Thymus (tissue), 11 donors: ENCODE results near the gene CPVL. TPM values are rescaled to one million over a fixed set of nuclear protein-coding genes. Genes with fewer than 3 reads are reported as not detected.
A peak's percentile ranks its signal among the peaks of the same experiment; 100 is the strongest.
"Not testable (repeated sequence)": the region's sequence is repeated elsewhere in the genome, so short reads cannot be mapped to it uniquely, and the experiment has no call there.

Experiments
- DNase-seq, 9 donors: peaks; one replicate each; pipeline ENCODE4 v3.0.0-alpha.2; 2013; ENCODE audit warnings: low spot score in 9 of 9, low read depth in 6 of 9, missing footprints in 1 of 9
- H3K27ac ChIP-seq, 2 donors: one replicate each; pipeline ENCODE4 v1.5.1; 2013; ENCODE audit warnings: control low read depth in 1 of 2, low read depth in 1 of 2, low read length in 1 of 2, mild to moderate bottlenecking in 1 of 2, moderate library complexity in 1 of 2
- H3K27me3 ChIP-seq, 2 donors: one replicate each; pipeline ENCODE4 v1.5.1; 2013; ENCODE audit warnings: low read length in 1 of 2; ENCODE audit not compliant: control insufficient read depth in 2 of 2, insufficient read depth in 1 of 2
- H3K36me3 ChIP-seq, 2 donors: one replicate each; pipeline ENCODE4 v1.5.1; 2013; ENCODE audit warnings: low read length in 1 of 2, mild to moderate bottlenecking in 1 of 2, moderate library complexity in 1 of 2; ENCODE audit not compliant: control insufficient read depth in 2 of 2, insufficient read depth in 2 of 2
- H3K4me1 ChIP-seq, 2 donors: one replicate each; pipeline ENCODE4 v1.5.1; 2013; ENCODE audit warnings: low read length in 2 of 2; ENCODE audit not compliant: control insufficient read depth in 2 of 2, insufficient read depth in 2 of 2
- H3K4me3 ChIP-seq, 2 donors: one replicate each; pipeline ENCODE4 v1.5.1; 2013; ENCODE audit warnings: low read length in 2 of 2, control low read depth in 1 of 2, mild to moderate bottlenecking in 1 of 2
- H3K9me3 ChIP-seq, 2 donors: one replicate each; pipeline ENCODE4 v1.5.1; 2013; ENCODE audit warnings: low read length in 1 of 2, mild to moderate bottlenecking in 1 of 2; ENCODE audit not compliant: control insufficient read depth in 2 of 2, insufficient read depth in 1 of 2
- WGBS: extraction: QIAGEN DNeasy Blood & Tissue Kit; methylation state at CpG from one replicate; pipeline ENCODE4 v1.1.7; 2013; 5-methylcytosine and 5-hydroxymethylcytosine counted together
- polyA plus RNA-seq: library from polyadenylated mRNA; stranded (reverse); fragments of 200-250 nt; gene quantifications from one replicate; pipeline ENCODE4 v1.2.3, GENCODE V29; 2013
- total RNA-seq: library from RNA; stranded (reverse); fragments of 120-200 nt; gene quantifications from one replicate; pipeline ENCODE4 v1.2.4, GENCODE V29; 2013
- donor health status: healthy.

The CPVL gene
- total and polyA plus RNA-seq, 2 donors = 112 to 125 TPM

DNA sequence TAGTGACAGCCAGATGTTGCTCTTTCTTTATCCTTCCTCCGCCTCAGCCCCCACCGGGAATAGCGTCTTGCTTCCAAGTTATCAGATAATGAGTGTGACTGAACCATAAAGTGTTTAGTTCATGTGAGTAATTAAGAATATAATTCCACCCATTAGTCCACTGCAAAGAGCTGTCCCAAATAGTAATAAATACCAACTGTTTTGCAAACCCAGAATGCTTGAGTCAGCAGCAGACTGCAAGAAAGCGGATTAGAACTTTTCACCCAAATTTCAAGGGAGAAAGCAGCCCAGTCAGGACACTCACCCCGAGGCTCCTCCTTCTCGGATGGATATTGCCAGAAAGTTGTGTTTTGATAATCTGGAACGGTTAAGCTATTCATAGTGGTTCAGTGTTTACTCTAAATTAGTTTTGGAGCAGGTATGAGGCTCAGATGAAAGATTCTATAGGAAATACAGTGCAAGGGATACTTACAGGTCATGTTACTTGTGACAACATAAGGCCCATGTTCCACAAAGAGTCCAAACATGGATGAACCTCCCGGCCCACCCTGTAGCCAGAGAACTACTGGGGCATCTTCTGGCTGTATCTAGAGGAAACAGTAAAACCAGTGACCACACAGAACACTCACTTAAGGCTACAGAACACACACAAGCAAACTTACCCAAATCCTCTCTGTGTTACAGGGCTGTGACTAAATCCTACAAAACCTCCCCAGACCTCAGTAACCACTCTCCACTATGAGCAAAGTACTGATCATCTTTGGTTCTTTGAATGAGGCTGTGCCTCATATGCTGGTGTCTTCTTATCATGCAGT is 50.5 kb downstream of the CPVL start:
- H3K27ac ChIP-seq = no peak overlapping the region
- WGBS = 94% methylated on average over 8 of the region's 8 CpGs
- peaks cover 6 to 10% of the 10 kb centered on the region in 2 donors for H3K4me1 ChIP-seq
- no peaks in the 10 kb centered on the region for H3K9me3 ChIP-seq
- DNase-seq = no peak
- peaks cover 0 to 4% of the 10 kb centered on the region in 2 donors for H3K36me3 ChIP-seq
- H3K27me3 ChIP-seq = no peaks in the 10 kb centered on the region
- no peak overlapping the region for H3K4me3 ChIP-seq

DNA sequence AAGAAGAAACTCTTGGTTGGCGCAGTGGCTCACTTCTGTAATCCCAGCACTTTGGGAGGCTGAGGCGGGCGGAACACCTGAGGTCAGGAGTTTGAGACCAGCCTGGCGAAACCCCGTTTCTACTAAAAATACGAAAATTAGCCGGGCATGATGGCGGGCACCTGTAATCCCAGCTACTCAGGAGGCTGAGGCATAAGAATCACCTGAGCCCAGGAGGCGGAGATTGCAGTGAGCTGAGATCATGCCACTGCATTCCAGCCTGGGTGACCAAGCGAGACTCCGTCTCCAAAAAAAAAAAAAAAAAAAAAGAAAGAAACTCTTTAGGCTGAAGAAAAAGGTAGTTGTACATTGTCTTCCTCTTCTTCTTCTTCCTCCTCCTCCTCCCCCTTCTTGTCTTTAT is 53.2 kb downstream of the CPVL start:
- H3K4me3 ChIP-seq, H3K9me3 ChIP-seq, H3K27me3 ChIP-seq, H3K27ac ChIP-seq, H3K36me3 ChIP-seq, DNase-seq: not testable (repeated sequence)
- WGBS = 97% methylated on average over 11 of the region's 11 CpGs
- H3K4me1 ChIP-seq = peaks cover 7 to 10% of the 10 kb centered on the region in 2 donors

DNA sequence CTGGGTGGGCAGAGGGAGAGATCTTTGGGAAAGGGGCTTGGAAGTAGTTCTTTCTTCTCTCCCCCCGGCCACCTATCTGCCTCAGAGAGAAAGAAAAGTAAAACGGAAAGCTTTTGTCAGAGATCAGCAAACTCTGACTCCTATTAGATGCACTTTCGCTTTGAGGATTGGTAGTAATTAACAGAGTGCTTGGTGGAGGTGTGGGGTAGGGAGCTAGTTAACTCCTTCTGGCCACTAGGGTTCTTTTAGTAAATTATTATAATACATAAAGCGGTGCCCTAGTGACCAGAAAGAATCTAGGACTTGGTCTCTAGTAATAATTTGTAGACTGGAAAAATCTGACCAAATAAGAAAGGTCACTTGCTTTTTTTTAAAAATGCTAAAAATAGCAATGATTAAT is 54.6 kb downstream of the CPVL start:
- H3K27me3 ChIP-seq = no peaks in the 10 kb centered on the region
- no peaks in the 10 kb centered on the region for H3K9me3 ChIP-seq
- WGBS = 62% methylated on average over 4 of the region's 4 CpGs
- peak overlapping the region in 1 of 2 donors; percentile 12 for H3K4me3 ChIP-seq
- peaks cover 7 to 13% of the 10 kb centered on the region in 2 donors for H3K4me1 ChIP-seq
- DNase-seq = peak in 1 of 9 donors; percentile 69
- H3K36me3 ChIP-seq = peaks cover 0 to 4% of the 10 kb centered on the region in 2 donors
- no peak overlapping the region for H3K27ac ChIP-seq

DNA sequence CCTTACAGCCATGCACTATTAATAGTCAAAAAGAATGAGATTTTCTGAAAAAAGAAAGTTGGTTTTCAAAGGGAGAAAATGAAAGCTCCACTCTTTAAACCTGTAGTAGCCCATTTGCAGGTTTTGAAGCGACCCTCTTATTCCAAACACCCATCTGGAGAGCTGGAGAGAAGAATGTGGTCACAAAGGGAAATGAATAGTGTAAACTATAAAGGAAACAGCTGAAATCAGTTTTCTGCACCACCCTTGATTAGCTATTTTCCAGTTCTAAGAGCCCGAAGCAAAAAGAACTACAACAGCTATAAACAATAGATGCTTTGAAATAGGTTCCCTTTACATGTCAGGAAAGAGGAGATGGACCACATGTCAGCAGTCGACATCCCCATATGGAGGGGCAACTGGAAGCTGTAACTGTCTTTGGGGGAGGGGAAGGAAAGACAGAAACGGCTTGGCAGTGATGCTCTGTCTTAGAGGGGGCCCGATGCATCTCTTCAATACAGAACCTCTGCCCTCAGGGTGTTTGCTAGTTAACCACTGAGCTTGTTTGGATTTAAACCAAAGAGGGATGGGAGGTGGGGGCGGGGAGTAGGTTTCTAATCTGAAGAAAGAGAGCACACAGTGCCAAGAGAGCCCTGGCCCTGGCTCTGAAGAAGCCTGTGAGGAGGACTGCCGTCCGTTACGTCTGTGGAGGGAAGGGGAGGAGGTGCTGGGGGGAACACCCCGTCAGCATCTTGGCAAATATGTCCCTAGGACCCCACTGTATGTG is 55.3 kb downstream of the CPVL start:
- peak overlapping the region in 1 of 2 donors; percentile 12 for H3K4me3 ChIP-seq
- no peaks in the 10 kb centered on the region for H3K9me3 ChIP-seq
- 38% methylated on average over 10 of the region's 10 CpGs for WGBS
- DNase-seq = peak in 1 of 9 donors; percentile 42
- H3K36me3 ChIP-seq = peaks cover 0 to 4% of the 10 kb centered on the region in 2 donors
- H3K4me1 ChIP-seq = peaks cover 7 to 13% of the 10 kb centered on the region in 2 donors
- no peaks in the 10 kb centered on the region for H3K27me3 ChIP-seq
- H3K27ac ChIP-seq = no peak overlapping the region

DNA sequence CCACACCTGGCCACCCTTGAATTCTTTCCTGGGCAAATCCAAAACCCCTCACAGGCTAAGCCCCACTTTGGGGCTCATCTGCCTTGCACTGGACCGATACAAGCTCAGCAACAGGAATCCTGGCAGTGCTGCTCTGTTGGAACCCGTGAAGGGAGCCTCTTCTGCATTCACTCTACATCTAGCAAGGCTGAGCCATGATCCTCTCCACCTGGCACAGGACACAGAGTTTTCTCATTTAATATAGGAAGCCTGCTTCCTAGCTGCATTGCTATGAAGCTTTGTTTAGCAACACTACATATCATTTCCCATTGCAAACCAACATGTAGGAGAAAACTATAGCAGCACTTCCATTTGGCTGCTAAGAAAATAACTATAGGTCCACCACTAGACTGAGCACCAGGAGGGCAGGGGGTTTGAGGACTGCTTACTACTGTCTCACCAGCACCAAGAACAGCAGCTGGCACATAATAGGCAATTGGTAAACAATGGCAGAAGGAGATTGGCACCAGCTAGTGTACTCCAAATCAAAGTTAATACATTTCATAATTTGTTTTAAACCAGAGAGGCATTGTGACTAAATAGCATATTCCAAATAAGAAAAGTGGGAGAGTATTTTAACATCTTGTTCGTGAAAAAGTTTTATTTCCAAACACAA is 56.1 kb downstream of the CPVL start:
- no peaks in the 10 kb centered on the region for H3K9me3 ChIP-seq
- no peak for DNase-seq
- H3K27me3 ChIP-seq = no peaks in the 10 kb centered on the region
- H3K36me3 ChIP-seq = peaks cover 0 to 4% of the 10 kb centered on the region in 2 donors
- no peak overlapping the region for H3K4me3 ChIP-seq
- H3K4me1 ChIP-seq = peaks cover 7 to 13% of the 10 kb centered on the region in 2 donors
- 92% methylated on average over 3 of the region's 3 CpGs for WGBS
- no peak overlapping the region for H3K27ac ChIP-seq

DNA sequence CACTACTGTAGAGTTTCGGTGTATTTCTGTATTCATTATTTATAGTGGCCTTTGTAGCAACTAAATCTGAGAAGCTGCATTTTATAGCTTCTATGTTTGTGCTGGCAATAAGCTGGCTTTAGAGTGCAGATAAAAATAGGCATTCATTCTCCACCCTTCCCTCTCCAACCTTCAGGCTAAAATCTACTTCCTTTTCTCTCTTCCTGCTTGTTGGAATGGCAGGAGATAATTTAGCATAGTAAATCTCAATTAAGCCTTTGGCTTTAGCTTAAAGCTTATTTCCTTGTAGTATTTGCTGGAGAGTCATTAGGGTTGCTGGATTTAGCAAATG is 58.5 kb downstream of the CPVL start:
- 95% methylated on average over 1 of the region's 1 CpG for WGBS
- no peaks in the 10 kb centered on the region for H3K9me3 ChIP-seq
- DNase-seq = no peak
- H3K27ac ChIP-seq = no peak overlapping the region
- H3K4me3 ChIP-seq = no peak overlapping the region
- H3K4me1 ChIP-seq = peaks cover 7 to 14% of the 10 kb centered on the region in 2 donors
- peaks cover 0 to 4% of the 10 kb centered on the region in 2 donors for H3K36me3 ChIP-seq
- no peaks in the 10 kb centered on the region for H3K27me3 ChIP-seq

DNA sequence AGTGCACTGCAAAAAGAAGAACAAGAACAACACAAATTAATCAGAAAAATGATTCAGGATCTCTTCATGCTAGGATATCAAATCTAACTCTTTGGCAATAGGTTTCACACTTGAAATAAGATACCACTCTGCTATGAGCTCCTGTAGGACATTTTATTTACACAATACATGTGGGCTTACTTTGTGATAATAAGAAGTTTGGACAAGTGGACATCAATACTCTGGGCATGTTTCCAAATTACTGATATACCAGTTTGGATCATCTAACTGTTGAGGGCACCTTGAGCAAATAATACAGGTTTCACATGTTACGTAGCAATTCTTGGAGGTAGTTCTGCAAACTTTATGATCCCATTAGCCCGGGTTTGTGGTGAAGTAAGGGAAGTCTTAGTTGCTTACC is 59.8 kb downstream of the CPVL start:
- WGBS = 58% methylated on average over 2 of the region's 2 CpGs

DNA sequence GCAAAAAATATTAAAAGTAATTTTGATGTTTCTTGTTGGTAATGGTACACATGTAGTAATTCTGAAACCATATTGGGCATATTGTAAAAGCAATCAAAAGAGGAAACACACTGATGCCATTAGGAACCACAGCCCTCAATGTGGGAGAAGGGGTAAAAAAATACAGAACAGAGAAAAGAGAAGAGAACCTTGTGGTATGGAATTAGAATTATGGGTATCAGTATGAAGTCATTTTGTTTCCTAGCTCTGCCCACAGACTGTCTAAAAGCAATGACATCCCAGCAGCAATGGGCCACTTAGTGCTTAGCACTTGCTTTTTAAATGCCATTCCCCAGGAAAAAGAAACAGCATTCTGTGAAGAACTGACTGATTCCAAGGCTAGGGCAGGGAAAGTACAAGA is 61.5 kb downstream of the CPVL start:
- H3K27ac ChIP-seq = no peak overlapping the region
- no peaks in the 10 kb centered on the region for H3K9me3 ChIP-seq
- no peaks in the 10 kb centered on the region for H3K27me3 ChIP-seq
- no peak overlapping the region for H3K4me3 ChIP-seq
- peak in 1 of 9 donors; percentile 21 for DNase-seq
- H3K4me1 ChIP-seq = peaks cover 0 to 6% of the 10 kb centered on the region in 2 donors
- H3K36me3 ChIP-seq = no peaks in the 10 kb centered on the region

More for the DNA sequence above, 59.8 kb downstream of the CPVL start:
- no peak for DNase-seq
- Histone ChIP-seq H3K27ac (no peak overlapping the region), H3K4me1 (peaks cover 7 to 12% of the 10 kb centered on the region in 2 donors), H3K36me3 (no peaks in the 10 kb centered on the region), H3K27me3 (no peaks in the 10 kb centered on the region), H3K9me3 (no peaks in the 10 kb centered on the region), H3K4me3 (no peak overlapping the region)

DNA sequence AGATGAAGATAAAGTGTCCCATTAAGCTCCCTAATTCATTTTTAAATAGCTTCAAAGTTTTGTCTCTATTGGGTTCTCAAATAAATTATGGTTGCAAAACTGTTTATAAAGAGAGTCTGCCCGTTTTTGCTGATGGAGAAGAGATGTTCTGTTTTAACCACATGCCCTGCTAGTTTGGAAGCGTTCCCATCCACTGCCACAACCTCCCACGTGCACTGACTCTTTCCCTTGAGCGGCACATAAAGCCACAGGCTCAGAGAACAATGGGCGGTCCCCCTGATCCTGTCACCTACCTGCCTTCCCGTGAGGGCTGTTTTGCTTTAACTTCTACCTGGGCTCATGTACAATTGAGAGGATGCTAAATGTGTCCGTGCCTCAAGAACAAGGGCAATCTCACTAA is 65.5 kb downstream of the CPVL start:
- no peak overlapping the region for H3K4me3 ChIP-seq
- no peaks in the 10 kb centered on the region for H3K9me3 ChIP-seq
- peaks cover 0 to 3% of the 10 kb centered on the region in 2 donors for H3K4me1 ChIP-seq
- H3K27me3 ChIP-seq = no peaks in the 10 kb centered on the region
- no peak for DNase-seq
- WGBS = 61% methylated on average over 7 of the region's 7 CpGs
- H3K36me3 ChIP-seq = no peaks in the 10 kb centered on the region
- H3K27ac ChIP-seq = no peak overlapping the region
